H1 (cell line): Measurements from ENCODE around the gene SYNPO2L. TPM values are rescaled to one million over a fixed set of nuclear protein-coding genes. Genes with fewer than 3 reads are reported as not detected.
A peak's percentile ranks its signal among the peaks of the same experiment; 100 is the strongest.

Source experiments
- ATF2 ChIP-seq: IDR thresholded peaks from 2 replicates; pipeline ENCODE4 v1.6.1; 2012; ENCODE audit warnings: low read length, inconsistent platforms
- polyA plus RNA-seq, 7 experiments: library from polyadenylated mRNA; depleted of rRNA in 3 of 7; stranded (reverse) in 5 of 7; unstranded in 2 of 7; fragments of >200 nt in 5 of 7; fragments of 200-250 nt in 2 of 7; gene quantifications; 1 replicate in 5 of 7; 2 replicates in 1 of 7; 4 replicates in 1 of 7; pipeline versions ENCODE4 v1.2.1 to v1.2.3, GENCODE V29; 2011 to 2013; ENCODE audit warnings: missing spikeins in 2 of 7, mixed read lengths in 2 of 7
- total RNA-seq: library from RNA; stranded (reverse); fragmentation: NEBNext Ultra II Directional; extraction: Animal tissue kit (Norgen Biotek cat#: 25700); gene quantifications from 2 replicates; pipeline ENCODE4 v1.2.1, GENCODE V29; 2021

Gene SYNPO2L
- total and polyA plus RNA-seq, 2 of the 8 experiments (the other 6 are each of a cell fraction or from before 2014, with no cell fraction given), result 0.05 to 0.19 TPM

- TF ChIP-seq ATF2, result peak; percentile 88; the same call in 1 of the 2 replicates
- TF ChIP-seq, all 59 proteins: peak for 18
Measured at GRCh38 chr10:73625884-73626752, 29.7 kb downstream of the SYNPO2L start (continued).
